GM12864 (cell line): ENCODE measurements around the gene XRCC6.

Source experiments
- DNase-seq: peaks from one replicate; pipeline ENCODE4 v3.0.0-alpha.2; 2011; ENCODE audit warnings: low read depth
- H3K4me3 ChIP-seq: 2 replicates; pipeline ENCODE4 v1.5.1; 2011; ENCODE audit warnings: mild to moderate bottlenecking, low read depth, low read length, control low read depth
- TF ChIP-seq, protein P1 (sequence below): IDR thresholded peaks from 2 replicates; pipeline ENCODE4 v1.5.1; 2011; ENCODE audit warnings: low read depth, mild to moderate bottlenecking, moderate library complexity, low read length, control low read depth, inconsistent platforms; ENCODE audit errors: missing control alignments

Gene XRCC6

DNA sequence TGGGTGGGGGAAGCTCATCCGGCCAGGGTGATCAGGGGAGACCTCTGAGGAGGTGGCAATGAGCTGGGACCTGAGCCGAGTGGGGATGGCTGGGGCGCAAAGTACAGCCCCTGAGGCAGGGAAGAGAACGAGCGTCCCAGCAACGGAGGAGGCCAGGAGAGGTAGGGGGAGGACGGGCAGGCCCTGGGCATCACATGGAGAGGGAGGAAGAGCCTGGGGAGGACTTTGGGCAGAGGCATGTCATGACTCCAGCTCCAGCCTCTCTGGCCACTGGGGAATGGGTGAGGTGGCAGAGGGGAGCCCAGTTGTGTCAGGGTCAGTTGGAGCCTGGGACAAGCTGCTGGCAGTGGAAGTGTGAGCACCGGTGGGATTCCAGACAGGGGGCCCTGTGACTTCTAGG, 43.0 kb upstream of the XRCC6 start:
- TF ChIP-seq, protein P1, sequence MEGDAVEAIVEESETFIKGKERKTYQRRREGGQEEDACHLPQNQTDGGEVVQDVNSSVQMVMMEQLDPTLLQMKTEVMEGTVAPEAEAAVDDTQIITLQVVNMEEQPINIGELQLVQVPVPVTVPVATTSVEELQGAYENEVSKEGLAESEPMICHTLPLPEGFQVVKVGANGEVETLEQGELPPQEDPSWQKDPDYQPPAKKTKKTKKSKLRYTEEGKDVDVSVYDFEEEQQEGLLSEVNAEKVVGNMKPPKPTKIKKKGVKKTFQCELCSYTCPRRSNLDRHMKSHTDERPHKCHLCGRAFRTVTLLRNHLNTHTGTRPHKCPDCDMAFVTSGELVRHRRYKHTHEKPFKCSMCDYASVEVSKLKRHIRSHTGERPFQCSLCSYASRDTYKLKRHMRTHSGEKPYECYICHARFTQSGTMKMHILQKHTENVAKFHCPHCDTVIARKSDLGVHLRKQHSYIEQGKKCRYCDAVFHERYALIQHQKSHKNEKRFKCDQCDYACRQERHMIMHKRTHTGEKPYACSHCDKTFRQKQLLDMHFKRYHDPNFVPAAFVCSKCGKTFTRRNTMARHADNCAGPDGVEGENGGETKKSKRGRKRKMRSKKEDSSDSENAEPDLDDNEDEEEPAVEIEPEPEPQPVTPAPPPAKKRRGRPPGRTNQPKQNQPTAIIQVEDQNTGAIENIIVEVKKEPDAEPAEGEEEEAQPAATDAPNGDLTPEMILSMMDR, result no peak
- H3K4me3 ChIP-seq, result no peak overlapping the region
- DNase-seq, result no peak

DNA sequence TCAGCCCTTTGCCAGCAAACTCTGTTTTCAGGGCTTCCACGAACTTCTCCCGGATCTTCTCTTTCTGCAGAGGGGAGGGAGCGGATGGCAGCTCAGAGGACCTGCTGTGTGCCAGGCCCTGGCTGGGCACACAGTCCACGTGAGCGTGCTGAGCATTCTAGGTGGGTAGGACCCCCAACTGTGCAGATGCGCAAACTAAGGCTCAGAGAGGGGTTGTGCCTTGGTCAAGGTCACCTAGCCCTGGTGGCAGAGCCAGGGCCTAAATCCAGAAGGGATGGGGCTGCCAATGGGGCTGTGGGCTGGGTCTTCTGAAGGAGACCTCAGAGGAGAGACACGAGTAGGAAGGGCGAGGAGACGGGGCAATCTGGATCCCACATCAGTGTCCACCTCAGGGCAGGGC, 42.3 kb upstream of the XRCC6 start:
- H3K4me3 ChIP-seq, result no peak overlapping the region
- TF ChIP-seq, protein P1, result no peak
- no peak for DNase-seq

- TF ChIP-seq, protein P1, result no peak
- H3K4me3 ChIP-seq, result no peak overlapping the region
- no peak for DNase-seq
Measured at GRCh38 chr22:41579297-41579996, 41.6 kb upstream of the XRCC6 start.

- TF ChIP-seq, protein P1, result no peak
- no peak overlapping the region for H3K4me3 ChIP-seq
- DNase-seq, result no peak
Measured at GRCh38 chr22:41579997-41580355, 41.1 kb upstream of the XRCC6 start.

GRCh38 chr22:41582694-41583093, 38.4 kb upstream of the XRCC6 start:
- DNase-seq, result no peak
- H3K4me3 ChIP-seq, result no peak overlapping the region
- TF ChIP-seq, protein P1, result no peak

GRCh38 chr22:41584881-41585280, 36.2 kb upstream of the XRCC6 start:
- no peak overlapping the region for H3K4me3 ChIP-seq
- TF ChIP-seq, protein P1, result no peak
- DNase-seq, result no peak

DNA sequence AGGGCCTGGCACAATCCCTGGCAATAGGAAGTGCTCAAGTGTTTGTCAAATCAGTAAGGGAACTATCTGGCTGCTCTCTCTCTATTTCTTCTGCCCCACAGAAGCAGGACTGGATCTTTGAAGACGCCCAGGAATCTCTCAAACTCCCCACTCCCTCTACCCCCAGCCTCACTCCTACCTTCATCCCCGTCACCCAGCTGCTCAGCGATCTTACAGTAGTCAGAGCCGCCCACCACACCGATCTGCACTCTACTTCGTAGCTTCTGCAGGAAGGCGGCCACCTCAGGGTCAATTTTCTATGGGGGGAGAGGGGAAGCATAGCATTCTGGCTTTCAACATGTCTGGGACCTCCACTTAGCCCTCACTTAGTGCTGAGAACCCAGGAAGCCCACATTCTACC, 35.2 kb upstream of the XRCC6 start:
- no peak overlapping the region for H3K4me3 ChIP-seq
- DNase-seq, result no peak
- TF ChIP-seq, protein P1, result no peak
